ENCODE results near the gene USP24. TPM values are rescaled to one million over a fixed set of nuclear protein-coding genes. Genes with fewer than 3 reads are reported as not detected.
"Not testable (repeated sequence)": the region's sequence is repeated elsewhere in the genome, so short reads cannot be mapped to it uniquely, and the experiment has no call there.

Gene USP24
- total RNA-seq, 2 experiments from 2014 or later, result 37.1 to 39.7 TPM

DNA sequence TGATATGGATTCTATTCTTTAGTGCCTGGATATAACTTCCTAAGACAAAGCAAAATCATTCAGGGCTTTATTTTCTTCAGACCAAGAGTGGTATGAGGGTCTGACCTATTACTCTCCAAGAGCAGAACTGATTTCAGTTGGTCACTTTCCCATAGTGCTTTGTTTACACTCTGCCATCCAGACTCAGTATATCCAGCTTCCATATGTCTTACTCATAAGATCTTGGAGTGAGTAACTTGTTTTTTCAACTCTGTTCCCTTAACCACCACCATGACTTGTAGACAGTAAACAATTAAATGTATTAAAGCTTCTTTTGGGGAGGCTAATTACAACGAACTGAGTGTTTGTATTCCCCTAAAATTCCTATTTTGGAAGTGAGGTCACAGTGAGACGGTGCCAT lies 83.4 kb downstream of the USP24 start:
- peaks cover 44% of the 10 kb centered on the region for H3K36me3 Mint-ChIP-seq (ENCODE audit: low read depth)
- no peak for DNase-seq
- intact Hi-C loops (cut with micrococcal nuclease), result no loop called here
- H3K27me3 Mint-ChIP-seq (ENCODE audit: low read depth), result no peaks in the 10 kb centered on the region
- H3K9me3 Mint-ChIP-seq, result no peaks in the 10 kb centered on the region
- CTCF ChIA-PET, result interaction anchor here (1.5 to 1.7 kb wide), 2 partner anchors 8 to 146 kb away, joined by 6 to 7 read pairs; no protein-coding TSS in a partner anchor
- no peak overlapping the region for H3K27ac Mint-ChIP-seq
- no peak overlapping the region for H3K4me3 Mint-ChIP-seq
- peaks cover 23% of the 10 kb centered on the region for H3K4me1 Mint-ChIP-seq (ENCODE audit: low read depth)

- no peak for DNase-seq
- CTCF ChIA-PET, result interaction anchor here (1.5 to 1.7 kb wide), 2 partner anchors 9 to 146 kb away, joined by 6 to 7 read pairs; no protein-coding TSS in a partner anchor
Observed at GRCh38 chr1:55131218-55131617, 83.9 kb downstream of the USP24 start.

DNA sequence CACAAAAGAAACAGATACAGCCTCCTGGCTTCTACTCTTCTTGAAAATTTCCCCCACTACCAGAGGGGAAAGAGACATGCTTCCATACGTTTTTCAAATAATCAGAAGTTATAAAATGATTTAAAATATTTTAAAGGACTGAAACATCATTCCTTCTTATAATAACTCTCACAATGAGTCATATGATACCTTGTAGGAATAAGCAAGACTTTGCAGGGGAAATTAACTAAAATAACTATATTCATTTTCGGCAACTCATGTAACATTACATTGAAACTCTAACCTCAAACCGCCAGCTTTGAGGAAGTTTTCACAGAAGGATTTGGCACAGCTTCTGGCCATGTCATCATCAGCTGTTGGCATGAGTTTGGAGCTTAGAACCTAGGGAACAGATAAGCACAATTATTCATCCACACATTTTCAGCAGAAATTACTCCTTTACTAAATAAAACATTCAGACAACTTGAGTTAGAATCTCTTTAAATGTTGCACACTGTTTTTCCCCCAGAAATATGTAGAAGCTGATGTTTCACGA lies 85.9 kb downstream of the USP24 start:
- H3K36me3 Mint-ChIP-seq (ENCODE audit: low read depth), result peaks cover 57% of the 10 kb centered on the region
- no peaks in the 10 kb centered on the region for H3K9me3 Mint-ChIP-seq
- peaks cover 35% of the 10 kb centered on the region for H3K4me1 Mint-ChIP-seq (ENCODE audit: low read depth)
- DNase-seq, result no peak
- CTCF ChIA-PET, result interaction anchor here (0.6 to 1.1 kb wide), 2 partner anchors 9 to 71 kb away, joined by 3 read pairs; no protein-coding TSS in a partner anchor
- intact Hi-C loops (cut with micrococcal nuclease), result no loop called here
- H3K27me3 Mint-ChIP-seq (ENCODE audit: low read depth), result no peaks in the 10 kb centered on the region
- H3K27ac Mint-ChIP-seq, result peak overlapping the region; percentile 39
- H3K4me3 Mint-ChIP-seq, result no peak overlapping the region

More at GRCh38 chr1:55131218-55131617, 83.9 kb downstream of the USP24 start:
- Mint-ChIP-seq H3K4me3 (no peak overlapping the region), H3K9me3 (no peaks in the 10 kb centered on the region), H3K4me1 (ENCODE audit: low read depth) (peaks cover 27% of the 10 kb centered on the region), H3K27ac (no peak overlapping the region), H3K27me3 (ENCODE audit: low read depth) (no peaks in the 10 kb centered on the region), H3K36me3 (ENCODE audit: low read depth) (peaks cover 49% of the 10 kb centered on the region)
- intact Hi-C loops (cut with micrococcal nuclease), result no loop called here

DNA sequence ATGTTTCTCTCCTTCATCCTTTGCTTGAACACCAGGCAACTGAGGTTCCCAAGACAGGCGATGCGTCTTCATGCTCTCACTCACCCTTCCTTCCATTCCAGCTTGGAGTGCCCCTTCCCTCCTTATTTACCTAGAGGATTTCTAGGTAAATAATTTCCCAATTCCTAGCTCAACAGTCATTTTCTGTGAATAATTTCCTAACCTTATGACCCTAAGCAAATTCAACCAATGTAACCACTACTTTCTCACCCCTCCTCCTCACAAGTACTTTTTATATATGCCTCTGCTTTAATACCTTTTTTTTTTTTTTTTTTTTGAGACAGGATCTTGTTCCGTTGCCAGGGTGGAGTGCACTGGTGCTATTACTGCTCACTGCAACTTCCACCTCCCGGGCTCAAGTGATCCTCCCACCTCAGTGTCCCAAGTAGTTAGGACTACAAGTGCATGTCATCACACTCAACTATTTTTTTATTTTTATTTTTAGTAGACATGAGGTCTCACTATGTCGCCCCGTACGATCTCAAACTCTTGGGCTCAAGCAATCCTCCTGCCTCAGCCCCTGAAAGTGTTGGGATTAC lies 86.7 kb downstream of the USP24 start:
- CTCF ChIA-PET, result interaction anchor here (0.7 kb wide), 1 partner anchor 43 kb away, joined by 3 read pairs; no protein-coding TSS in a partner anchor
- peak overlapping the region; percentile 80 for H3K27ac Mint-ChIP-seq
- no peaks in the 10 kb centered on the region for H3K9me3 Mint-ChIP-seq
- intact Hi-C loops (cut with micrococcal nuclease), result loop anchor here (1.0 kb wide), 2 partner anchors 12 to 55 kb away; no protein-coding TSS in a partner anchor
- peaks cover 35% of the 10 kb centered on the region for H3K4me1 Mint-ChIP-seq (ENCODE audit: low read depth)
- peaks cover 51% of the 10 kb centered on the region for H3K36me3 Mint-ChIP-seq (ENCODE audit: low read depth)
- no peak overlapping the region for H3K4me3 Mint-ChIP-seq
- no peaks in the 10 kb centered on the region for H3K27me3 Mint-ChIP-seq (ENCODE audit: low read depth)
- DNase-seq, result no peak

DNA sequence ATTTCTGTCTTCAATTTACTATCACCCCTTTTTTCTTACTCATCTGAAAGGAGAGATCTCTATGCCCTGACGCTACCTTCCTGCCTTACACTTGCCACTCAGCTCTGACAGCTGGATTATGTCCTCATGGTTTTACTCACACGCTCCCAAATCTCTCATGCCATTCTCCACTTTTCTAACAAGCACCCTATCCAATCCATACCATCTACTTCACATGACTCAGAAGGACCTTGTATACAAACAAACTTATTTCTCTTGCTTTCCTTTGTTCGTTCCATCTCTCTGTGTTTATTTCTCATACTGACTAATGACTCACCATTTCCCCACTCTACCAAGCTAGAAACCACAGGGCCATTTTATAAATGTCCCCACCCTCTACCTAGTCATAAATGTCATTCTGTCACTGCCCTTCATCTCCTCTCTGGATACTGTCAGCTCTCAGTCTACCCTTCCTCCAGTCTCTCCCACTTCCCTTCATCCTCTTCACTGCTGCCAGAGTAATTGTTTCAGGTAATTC lies 87.3 kb downstream of the USP24 start:
- Mint-ChIP-seq H3K9me3 (no peaks in the 10 kb centered on the region), H3K4me1 (ENCODE audit: low read depth) (peaks cover 35% of the 10 kb centered on the region), H3K27me3 (ENCODE audit: low read depth) (no peaks in the 10 kb centered on the region), H3K4me3 (no peak overlapping the region), H3K27ac (peak overlapping the region; percentile 80), H3K36me3 (ENCODE audit: low read depth) (peaks cover 51% of the 10 kb centered on the region)
- peak; percentile 27 for DNase-seq
- intact Hi-C loops (cut with micrococcal nuclease), result loop anchor here (1.0 kb wide), 2 partner anchors 12 to 55 kb away; no protein-coding TSS in a partner anchor
- CTCF ChIA-PET, result interaction anchor here (0.7 kb wide), 1 partner anchor 43 kb away, joined by 3 read pairs; no protein-coding TSS in a partner anchor

- DNase-seq, result no peak
- no peaks in the 10 kb centered on the region for H3K27me3 Mint-ChIP-seq (ENCODE audit: low read depth)
- peaks cover 28% of the 10 kb centered on the region for H3K4me1 Mint-ChIP-seq (ENCODE audit: low read depth)
- no peaks in the 10 kb centered on the region for H3K9me3 Mint-ChIP-seq
- CTCF ChIA-PET, result no interaction called here
- H3K36me3 Mint-ChIP-seq (ENCODE audit: low read depth), result peaks cover 59% of the 10 kb centered on the region
- H3K4me3 Mint-ChIP-seq, result no peak overlapping the region
- H3K27ac Mint-ChIP-seq, result peak overlapping the region; percentile 80
- intact Hi-C loops (cut with micrococcal nuclease), result no loop called here
Observed at GRCh38 chr1:55124470-55124869, 90.7 kb downstream of the USP24 start.

DNA sequence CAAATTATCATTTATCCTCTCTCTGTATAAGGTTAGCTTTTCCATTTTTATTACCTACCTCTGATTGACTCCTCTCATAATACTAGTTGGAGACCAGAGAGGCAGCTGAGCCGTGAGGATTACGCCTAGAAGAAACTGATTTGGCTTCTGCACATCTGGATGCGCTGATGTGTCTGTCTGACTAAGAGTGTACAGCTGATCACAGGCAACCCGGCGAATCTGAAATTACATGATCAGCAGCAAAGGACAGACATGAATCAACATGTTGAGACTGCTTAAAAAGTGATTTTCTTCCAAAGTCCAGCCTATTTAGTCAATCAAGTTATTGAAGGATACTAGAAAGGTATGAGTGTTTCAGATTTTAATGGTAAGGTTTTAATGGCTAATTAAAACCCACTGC lies 94.6 kb downstream of the USP24 start:
- Mint-ChIP-seq H3K27me3 (ENCODE audit: low read depth) (no peaks in the 10 kb centered on the region), H3K4me1 (ENCODE audit: low read depth) (peaks cover 18% of the 10 kb centered on the region), H3K4me3 (no peak overlapping the region), H3K9me3 (no peaks in the 10 kb centered on the region), H3K27ac (peak overlapping the region; percentile 27), H3K36me3 (ENCODE audit: low read depth) (peaks cover 61% of the 10 kb centered on the region)
- CTCF ChIA-PET, result no interaction called here
- no peak for DNase-seq
- intact Hi-C loops (cut with micrococcal nuclease), result no loop called here

GRCh38 chr1:55118651-55119329 lies 96.4 kb downstream of the USP24 start:
- intact Hi-C loops (cut with micrococcal nuclease), result loop anchor here (5.0 kb wide), 1 partner anchor 41 kb away; no protein-coding TSS in a partner anchor
- CTCF ChIA-PET, result no interaction called here
- Mint-ChIP-seq H3K36me3 (ENCODE audit: low read depth) (peaks cover 64% of the 10 kb centered on the region), H3K4me1 (ENCODE audit: low read depth) (peaks cover 15% of the 10 kb centered on the region), H3K27me3 (ENCODE audit: low read depth) (no peaks in the 10 kb centered on the region), H3K9me3 (no peaks in the 10 kb centered on the region), H3K4me3 (no peak overlapping the region), H3K27ac (no peak overlapping the region)
- no peak for DNase-seq

GRCh38 chr1:55117941-55118340 lies 97.2 kb downstream of the USP24 start:
- Mint-ChIP-seq H3K27ac (no peak overlapping the region), H3K27me3 (ENCODE audit: low read depth) (no peaks in the 10 kb centered on the region), H3K4me1 (ENCODE audit: low read depth) (peaks cover 15% of the 10 kb centered on the region), H3K9me3 (no peaks in the 10 kb centered on the region), H3K36me3 (ENCODE audit: low read depth) (peaks cover 73% of the 10 kb centered on the region), H3K4me3 (no peak overlapping the region)
- CTCF ChIA-PET, result no interaction called here
- intact Hi-C loops (cut with micrococcal nuclease), result loop anchor here (5.0 kb wide), 1 partner anchor 41 kb away; no protein-coding TSS in a partner anchor
- no peak for DNase-seq

DNA sequence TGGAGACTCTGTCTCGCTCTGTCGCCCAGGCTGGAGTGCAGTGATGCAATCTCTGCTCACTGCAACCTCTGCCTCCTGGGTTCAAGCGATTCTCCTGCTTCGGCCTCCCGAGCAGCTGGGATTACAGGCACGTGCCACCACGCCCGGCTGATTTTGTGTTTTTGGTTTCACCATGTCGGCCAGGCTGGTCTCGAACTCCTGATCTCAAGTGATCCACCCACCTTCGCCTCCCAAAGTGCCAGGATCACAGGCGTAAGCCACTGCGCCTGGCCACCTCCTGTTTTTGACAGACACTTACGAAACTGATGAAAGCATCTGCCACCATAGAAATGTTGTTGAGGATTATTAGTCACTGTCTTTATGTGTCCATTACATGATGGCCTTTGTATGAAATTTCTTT lies 106.2 kb downstream of the USP24 start:
- H3K4me3 Mint-ChIP-seq; H3K27me3 Mint-ChIP-seq (ENCODE audit: low read depth); DNase-seq; H3K4me1 Mint-ChIP-seq (ENCODE audit: low read depth); intact Hi-C loops (cut with micrococcal nuclease); H3K9me3 Mint-ChIP-seq; H3K27ac Mint-ChIP-seq; CTCF ChIA-PET: not testable (repeated sequence)
- H3K36me3 Mint-ChIP-seq (ENCODE audit: low read depth), result peaks cover 44% of the 10 kb centered on the region

- H3K9me3 Mint-ChIP-seq, result no peaks in the 10 kb centered on the region
- CTCF ChIA-PET, result interaction anchor here (0.7 to 0.8 kb wide), 2 partner anchors 15 to 807 kb away, joined by 4 read pairs; no protein-coding TSS in a partner anchor
- H3K4me1 Mint-ChIP-seq (ENCODE audit: low read depth), result peaks cover 2% of the 10 kb centered on the region
- intact Hi-C loops (cut with micrococcal nuclease), result no loop called here
- H3K27ac Mint-ChIP-seq, result no peak overlapping the region
- peaks cover 29% of the 10 kb centered on the region for H3K36me3 Mint-ChIP-seq (ENCODE audit: low read depth)
- no peaks in the 10 kb centered on the region for H3K27me3 Mint-ChIP-seq (ENCODE audit: low read depth)
- H3K4me3 Mint-ChIP-seq, result no peak overlapping the region
- DNase-seq, result no peak
Observed at GRCh38 chr1:55107101-55107500, 108.1 kb downstream of the USP24 start.

- Mint-ChIP-seq H3K4me1 (ENCODE audit: low read depth) (peaks cover 2% of the 10 kb centered on the region), H3K4me3 (no peak overlapping the region), H3K36me3 (ENCODE audit: low read depth) (peaks cover 28% of the 10 kb centered on the region), H3K27ac (no peak overlapping the region), H3K27me3 (ENCODE audit: low read depth) (no peaks in the 10 kb centered on the region), H3K9me3 (no peaks in the 10 kb centered on the region)
- no peak for DNase-seq
- CTCF ChIA-PET, result interaction anchor here (1.1 kb wide), 1 partner anchor 159 kb away, joined by 4 read pairs; no protein-coding TSS in a partner anchor
- intact Hi-C loops (cut with micrococcal nuclease), result no loop called here
Observed at GRCh38 chr1:55103891-55104290, 111.3 kb downstream of the USP24 start.

Data from activated naive CD4-positive, alpha-beta T cell treated with anti-CD3 and anti-CD28 coated beads for 36 hours (primary cell).